Stimulated activated CD4-positive, alpha-beta T cell treated with anti-CD3 and anti-CD28 coated beads, Interleukin-4, amount 100 ng/mL, for 1 hour (primary cell): ENCODE data around the gene STARD4.

Experiments
- DNase-seq: peaks from one replicate; pipeline ENCODE4 v3.0.0-alpha.2; 2020

The STARD4 gene

DNA sequence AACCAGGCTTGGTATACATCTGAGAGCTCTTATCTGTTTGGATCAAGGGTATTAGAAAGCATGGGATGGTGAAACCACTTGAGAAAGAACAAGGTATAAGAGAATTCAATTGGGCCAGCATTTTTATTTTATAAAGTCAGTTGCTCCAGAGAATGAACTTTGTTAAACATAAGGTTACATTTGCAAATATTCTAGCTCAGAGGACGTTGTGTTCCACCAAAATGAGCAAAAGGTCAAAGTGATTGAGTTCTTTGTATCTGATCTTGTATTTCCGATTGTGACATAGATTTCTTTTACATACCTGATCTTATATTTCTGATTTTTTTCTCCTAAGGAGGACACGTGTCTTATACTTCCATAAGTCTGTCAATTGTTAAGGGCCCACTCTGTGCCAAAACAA, 8.6 kb upstream of the STARD4 start:
- no peak for DNase-seq

DNA sequence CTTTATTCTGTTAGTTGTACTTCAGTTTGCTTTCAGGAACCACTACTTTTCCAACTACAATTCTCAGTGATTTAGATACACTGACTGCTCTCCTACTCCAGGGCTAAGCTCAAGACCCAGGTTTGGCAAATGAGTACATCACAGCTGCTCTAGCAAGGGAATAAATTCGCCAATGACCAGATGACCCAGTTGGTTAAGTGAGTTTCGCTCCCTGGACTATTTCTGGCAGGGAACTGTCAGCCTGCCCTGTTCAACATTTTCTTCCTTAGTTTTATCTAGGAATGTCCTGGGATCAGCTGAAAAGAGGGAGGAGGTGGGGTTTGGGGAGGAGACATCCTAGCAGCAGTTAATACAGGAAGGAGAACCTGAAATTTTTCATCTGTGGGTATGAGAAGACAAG, 6.4 kb upstream of the STARD4 start:
- no peak for DNase-seq

DNA sequence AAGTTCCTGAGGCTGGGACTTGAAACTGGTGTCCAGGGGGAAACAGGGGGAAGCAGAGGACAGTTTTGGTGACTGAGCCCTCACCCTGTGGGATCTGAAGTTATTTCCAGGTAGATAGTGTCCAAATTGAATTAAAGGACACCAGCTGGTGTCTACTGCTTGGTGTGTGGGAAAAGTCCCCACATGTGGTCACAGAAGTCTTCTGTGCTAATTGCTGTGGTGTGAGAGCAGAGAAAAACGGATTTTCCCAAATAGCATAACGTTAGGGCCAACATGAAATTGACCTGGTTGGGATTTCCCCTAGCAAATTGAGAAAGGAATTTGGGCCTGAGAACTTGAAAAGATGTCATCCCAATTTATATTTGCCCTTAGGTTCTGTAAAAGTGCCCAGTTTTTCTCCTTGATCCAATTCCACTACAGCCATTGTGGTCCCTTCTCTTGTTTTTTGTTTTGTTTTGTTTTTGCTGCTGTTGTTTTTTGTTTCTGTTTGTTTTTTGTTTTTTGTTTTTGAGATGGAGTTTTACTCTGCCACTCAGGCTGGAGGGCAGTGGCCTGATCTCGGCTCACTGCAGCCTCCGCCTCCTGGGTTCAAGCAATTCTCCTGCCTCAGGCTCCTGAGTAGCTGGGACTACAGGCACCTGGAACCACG, 5.6 kb upstream of the STARD4 start:
- DNase-seq = no peak

DNA sequence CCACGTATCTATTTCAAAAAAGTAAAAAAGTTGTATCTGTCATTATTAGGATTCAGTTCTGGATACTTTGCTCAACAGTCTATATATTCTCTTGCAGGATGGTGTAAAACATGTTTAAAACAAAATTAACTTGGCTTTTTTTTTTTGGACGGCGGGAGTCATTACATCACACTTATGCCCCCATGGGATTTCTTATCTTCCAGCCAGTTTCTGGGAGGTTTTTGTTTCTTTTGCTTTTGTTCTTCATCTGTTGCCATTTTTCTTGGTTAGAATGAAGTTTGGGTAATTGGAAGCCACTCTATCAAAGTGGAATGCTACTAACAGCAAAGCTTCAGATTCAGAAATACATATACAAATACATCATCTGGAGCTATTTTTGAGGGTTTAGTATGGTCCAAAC, 1.8 kb upstream of the STARD4 start:
- no peak for DNase-seq

DNA sequence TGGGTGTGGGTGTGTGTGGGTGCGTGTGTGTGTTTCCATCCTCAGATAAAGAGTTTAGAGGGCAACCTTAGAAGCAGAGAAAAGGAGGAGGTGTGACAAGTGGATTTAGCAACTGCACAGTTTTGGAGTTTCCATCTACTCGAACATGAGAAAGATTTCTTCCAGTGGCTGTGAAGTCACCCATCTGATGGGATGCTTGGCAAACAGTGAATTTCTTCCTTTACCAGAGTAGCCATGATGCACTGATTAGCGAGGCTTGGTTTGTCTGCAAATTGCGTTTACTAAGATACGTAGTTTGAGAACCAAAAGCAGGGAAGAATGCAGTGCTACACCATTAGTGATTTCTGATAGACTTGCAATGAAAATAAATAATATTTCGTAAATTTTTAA, 791 bp upstream of the STARD4 start:
- no peak for DNase-seq

DNA sequence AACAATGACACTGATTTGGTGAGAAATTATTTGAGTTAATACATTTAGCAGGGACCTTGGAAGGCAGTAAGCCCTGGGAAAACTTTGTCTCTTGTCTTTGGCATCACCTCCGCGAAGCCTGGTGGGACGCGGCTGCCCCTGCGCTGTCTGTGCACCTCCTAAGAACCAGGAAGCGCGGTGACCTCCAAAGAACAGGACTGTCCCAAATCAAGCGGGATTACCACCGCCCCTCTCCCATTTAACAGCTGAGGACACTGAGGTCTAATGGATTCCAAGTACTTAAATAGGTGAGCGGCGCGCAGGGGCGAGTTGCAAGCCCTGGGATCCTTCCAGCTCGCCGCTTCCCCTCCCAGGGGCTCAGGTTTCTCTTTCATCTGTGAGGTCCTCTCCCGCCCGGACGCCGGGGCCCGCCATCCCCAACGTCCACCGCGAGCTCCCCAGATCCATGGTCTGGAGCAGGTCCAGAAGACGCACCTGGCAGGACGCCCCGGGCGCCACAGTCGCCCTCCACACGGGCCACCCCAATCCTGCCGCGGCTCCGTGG, 432 bp downstream of the STARD4 start:
- DNase-seq = no peak

DNA sequence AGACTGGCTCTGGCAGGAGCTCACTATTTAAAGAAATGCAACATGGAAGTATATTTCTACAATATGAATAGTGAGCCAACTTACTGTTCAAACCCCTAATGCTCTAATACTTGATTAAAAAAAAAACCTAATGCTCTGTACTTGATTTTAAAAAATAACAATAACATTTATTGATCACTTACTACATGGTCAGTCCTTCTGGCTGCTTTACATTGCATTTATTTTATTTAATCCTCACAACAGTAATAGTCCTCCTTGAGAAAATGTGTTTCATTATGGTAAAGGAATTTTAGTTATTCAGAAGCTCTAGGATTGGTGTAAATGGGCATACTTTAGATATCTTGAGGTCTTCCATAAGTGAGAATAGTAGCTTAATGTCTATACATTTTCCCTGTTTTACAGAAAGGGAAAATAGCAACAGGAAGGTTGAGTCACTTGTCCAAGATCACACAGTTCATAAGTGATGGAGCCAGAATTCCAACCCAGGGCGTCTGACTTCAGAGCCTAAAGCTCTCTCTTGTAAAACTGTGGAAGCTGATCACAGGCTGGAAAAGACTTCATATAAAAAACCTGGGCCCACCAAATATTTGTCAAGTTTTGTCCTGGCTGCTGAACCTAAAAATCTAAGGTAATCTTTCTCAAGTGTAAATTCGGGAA, 1.0 kb downstream of the STARD4 start:
- DNase-seq = no peak

DNA sequence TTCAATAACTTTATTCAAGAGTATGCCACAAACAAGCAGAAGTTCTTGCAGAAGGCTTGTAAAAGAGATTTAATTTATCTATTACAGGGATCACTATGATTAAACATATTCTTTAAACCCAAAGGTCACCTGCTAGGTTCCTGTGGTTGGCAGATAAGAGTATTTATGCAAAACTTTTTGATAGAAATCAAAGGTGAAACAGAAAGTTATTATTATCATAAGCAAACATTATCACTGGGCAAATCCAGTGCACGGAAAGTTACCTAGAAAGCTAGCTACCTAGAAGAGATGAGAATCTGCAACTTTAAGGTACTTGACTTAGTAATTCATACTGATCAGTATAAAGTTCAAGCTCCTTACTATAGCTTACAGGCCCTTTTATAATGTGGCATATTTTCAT, 3.2 kb downstream of the STARD4 start:
- no peak for DNase-seq

DNA sequence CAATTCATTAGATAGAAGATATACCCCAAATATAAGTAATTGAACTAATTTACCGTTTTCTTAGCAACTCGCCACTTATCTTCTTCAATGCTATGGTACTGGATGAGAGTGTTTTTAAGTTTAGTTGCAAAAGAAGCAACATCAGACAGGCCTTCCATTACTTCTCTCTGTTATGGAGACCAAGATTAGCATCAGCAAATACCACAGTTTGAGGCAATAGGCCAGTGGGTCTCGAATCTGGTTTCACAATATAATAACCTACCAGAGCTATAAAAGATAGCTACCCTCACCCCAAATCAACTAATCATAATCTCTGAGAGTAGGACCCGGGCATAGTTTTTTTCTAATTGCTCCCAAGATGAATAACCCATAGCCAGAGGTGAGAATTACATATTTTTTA, 5.1 kb downstream of the STARD4 start:
- DNase-seq = no peak

DNA sequence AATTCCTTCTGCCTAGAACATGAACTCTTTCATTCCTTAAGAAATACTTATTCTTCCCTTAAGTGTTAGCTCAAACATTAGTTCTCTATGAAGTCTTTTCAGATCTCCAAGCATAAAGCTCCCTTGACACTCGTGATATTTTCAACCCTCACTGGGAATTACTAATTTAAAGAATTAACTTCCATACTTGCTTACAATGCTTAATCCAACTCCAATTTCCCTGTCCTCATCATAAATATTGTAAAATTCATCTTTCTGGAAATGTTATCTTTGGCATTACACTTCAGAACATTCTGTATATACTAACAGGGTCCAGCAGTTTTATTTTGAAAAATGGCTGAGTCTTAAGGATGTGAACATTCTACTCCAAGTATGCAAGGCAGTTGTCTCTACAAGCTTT, 7.2 kb downstream of the STARD4 start:
- DNase-seq = no peak

DNA sequence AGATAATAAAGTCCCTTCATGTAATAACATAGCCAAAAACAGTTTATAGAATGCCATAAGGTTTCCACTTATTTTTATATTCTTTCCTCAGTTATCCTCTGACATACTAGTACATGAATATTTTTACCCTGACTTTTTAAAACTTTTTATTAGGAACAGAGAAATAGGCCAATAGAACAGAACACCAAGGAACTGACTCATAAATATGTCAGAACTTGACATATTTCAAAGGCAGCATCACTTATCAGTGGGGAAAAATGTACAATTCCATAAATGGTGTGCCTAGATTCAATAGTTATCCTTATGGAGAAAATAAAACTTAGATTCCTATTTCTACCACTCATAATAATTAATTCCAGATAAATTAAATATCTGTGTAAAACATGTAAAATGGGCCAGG, 9.4 kb downstream of the STARD4 start:
- DNase-seq = no peak

DNA sequence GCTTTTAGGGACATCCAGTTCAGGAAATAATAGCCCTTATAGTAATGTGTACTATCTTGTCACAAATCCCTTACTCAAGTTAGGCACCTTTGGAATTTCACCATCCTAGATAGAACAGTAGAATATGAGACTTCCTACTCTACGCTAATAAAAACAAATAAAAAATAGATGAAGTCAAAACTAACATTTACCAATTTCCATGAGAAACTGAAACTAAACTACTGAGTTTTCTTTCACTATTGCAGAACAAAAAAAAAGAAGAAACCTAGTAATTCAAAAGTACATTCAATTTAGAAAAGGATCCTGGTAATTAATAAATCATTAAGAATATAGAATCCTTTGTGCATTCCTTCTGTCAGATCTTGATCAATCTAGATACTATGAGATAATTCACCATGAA, 14.0 kb downstream of the STARD4 start:
- DNase-seq = no peak

DNA sequence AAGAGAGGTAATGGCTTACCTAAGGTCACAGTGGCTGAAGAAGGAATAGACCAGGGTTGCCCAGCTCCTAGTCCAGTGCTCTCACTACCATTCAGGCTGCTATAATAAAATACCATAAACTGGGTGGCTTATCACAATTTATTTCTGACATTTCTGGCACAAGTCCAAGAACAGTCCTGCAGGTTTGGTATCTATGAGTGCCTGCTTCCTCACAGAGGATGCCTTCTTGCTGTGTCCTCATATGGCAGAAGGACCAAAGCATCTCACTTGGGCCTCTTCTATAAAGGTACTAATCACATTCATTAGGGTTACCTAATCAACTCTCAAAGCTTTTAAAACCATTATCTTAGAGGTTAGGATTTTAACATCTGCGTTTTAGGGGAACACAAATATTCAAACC, 17.2 kb downstream of the STARD4 start:
- DNase-seq = no peak

DNA sequence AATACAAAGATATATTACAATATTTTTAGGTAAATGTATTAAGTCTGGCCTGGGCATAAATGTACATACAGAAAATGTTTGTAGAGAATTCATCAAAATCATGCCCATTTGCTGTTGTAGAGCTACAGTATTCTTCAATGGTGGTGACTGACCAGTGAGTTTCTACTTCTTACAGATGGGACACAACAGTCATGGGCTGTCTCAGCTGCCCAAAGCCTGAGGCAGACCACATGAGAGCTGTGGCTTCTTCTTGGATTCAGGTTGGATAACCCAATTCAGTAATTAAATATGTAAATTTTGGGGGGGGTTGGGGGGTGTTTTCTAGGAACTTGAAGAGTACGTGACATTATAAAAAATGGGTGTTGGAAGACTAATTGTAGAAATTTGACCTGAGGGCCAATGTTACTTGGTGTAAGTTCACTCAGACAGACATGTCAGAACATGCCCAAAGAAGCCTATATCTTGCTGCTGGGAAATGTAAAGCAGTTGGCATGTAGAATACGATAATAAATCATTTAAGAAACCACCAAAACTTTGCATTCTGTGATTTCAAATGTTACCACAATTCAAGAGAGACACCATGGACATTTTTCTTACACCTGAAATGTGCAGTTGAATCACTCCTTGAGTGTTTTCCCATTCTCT, 17.9 kb downstream of the STARD4 start:
- DNase-seq = no peak

DNA sequence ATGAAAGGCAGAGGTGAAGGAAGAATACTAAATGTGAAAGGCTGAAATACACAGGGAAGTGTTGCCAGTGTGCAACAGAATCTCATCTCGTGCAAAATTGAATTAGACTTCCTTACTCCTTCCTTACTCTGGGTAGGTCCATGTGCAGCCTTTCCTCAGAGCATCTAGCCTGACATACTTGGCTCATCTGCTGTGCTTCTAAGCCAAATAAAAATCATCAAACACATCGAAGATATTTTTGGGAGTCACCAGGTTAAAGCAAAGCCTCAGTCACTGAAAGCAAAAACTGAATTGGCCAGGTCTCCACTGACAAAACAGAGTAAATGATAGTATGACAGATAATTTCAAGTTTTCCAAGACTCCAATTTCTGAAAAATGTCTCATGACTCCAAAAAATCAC, 19.3 kb downstream of the STARD4 start:
- no peak for DNase-seq

DNA sequence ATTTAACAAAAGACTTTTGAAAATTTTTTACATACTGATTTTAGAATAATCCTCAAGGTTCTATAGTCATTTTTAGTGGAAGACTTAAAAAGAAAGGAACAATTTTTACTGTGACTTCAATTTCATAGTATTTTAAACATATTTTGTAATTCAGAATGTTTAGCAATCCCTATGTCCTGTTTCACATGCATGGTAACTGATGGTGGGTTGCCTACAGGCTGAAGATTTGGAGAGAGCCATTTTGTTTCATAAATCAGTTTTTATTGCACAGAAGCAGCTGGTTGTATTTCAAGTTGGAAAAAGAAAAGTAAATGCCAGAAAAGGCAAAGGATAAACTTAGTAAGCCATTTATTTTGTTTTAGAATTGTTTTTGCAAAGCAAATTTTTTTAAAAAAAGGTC, 24.0 kb downstream of the STARD4 start:
- no peak for DNase-seq

DNA sequence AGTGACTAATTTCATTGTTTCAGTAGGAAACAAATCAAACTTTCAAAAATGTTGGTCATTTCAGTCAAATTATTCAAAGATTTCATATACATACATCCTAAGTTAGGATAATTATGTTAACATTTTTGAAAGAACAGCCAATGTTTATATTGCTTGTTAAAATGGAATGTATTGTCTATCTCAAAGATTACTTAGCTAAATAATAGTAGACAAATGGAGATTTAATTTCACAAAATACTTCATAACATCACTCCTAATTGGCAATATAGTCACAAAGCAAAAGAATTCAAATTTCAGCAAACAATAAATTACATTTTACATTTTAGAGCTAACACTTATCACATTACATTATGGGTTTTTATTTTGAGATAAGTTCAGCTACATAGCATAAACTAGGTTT, 25.4 kb downstream of the STARD4 start:
- no peak for DNase-seq

DNA sequence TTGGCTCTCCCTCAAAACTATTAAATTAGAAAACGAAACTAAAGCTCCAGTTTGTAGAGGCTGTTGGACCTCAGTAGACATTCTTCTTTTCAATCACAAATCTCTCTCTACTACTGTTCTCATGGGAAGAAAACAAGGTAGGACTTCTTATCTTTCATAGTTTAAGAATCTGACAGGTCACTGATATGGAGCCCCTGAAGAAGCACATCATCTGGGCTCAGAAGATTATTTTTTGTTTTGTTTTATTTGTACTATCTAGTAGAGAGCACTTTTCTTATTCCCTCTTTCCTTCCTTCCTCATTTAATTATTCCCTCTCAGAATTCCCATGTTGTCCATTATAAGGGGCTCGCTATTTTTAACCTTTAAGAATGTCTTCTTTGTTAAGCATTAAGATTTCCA, 26.3 kb downstream of the STARD4 start:
- DNase-seq = no peak

DNA sequence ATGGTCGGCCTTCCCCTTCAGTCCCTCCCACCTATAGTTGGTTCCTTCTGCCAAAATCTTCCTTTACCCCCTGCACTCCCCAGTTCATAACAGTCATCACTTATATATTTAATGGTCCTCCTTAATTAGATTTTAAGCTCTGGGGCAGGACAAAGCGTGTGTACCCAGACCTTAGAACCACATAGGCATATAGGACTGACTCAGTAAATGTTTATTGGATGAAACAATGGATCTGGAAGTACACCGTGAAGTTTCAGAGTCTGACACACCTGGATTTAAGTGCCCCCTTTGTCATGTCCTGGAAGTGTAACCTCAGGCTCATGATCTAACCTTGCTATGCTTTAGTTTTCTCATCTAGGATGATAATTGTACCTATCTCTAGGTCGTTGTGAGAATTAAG, 32.0 kb downstream of the STARD4 start:
- DNase-seq = no peak

DNA sequence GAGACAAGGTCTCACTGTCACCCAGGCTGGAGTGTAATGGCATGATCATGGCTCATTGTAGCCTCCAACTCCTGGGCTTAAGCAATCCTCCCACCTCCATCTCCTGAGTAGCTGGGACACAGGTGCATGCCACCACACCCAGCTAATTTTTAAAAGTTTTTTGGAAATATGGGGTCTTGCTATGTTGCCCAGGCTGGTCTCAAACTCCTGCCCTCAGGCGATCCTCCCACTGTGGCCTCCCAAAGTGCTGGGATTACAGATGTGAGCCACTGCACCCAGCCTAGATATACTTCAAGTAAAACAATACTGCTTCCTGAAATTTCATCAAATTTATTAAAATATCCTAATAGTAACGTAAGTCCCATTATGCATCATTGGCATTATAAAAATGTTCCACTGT, 33.4 kb downstream of the STARD4 start:
- no peak for DNase-seq

DNA sequence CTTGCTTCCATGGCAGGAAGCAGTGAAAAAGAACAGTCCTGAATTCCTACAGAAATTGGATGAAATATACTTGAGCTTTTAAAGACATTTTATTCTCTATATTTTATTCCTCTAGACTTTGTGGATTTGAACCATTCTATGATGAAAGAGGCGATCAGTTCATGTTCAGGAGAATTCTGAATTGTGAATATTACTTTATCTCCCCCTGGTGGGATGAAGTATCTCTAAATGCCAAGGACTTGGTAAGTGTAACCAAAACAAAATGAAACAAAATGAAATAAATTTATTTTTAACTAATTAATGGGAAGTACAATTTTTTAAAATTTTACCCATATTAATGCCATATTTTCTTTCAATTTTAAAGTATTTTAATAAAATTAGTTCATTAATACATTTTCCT, 34.1 kb downstream of the STARD4 start:
- no peak for DNase-seq

DNA sequence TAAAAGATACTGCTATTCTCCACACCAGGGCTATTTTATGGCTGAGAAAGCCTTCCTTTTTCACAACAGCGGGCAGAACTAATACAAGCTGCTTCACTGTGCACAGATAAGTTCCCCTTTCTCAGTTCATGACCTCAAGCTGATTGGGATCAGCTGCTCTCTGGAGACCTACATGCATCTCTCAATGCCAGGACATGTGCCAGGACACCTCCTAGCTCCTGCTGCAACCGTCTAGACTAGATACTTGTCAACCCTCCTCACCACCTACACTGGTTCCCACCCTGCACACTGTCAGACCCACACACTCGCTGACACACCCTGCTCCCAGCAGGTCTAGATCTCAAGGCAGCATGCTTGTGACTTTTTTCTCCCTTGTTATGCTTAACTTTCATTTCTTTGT, 39.8 kb downstream of the STARD4 start:
- DNase-seq = no peak

DNA sequence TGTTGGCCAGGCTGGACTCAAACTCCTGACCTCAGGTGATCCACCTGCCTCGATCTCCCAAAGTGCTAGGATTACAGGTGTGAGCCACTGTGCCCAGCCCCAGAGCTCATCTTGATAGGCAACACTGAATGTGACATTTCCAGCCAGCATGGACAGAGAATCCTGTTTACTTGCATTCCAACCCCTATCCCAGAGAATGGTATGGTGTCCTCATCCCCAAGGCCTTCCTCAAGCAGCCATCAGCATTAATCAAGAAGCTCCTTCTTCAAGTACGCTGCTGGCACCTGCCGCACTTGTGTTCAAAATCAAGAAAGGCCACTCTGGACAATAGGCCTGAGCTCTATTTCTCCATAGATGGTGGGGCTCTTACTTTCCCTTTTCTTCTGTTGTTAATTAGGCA, 40.2 kb downstream of the STARD4 start:
- no peak for DNase-seq

DNA sequence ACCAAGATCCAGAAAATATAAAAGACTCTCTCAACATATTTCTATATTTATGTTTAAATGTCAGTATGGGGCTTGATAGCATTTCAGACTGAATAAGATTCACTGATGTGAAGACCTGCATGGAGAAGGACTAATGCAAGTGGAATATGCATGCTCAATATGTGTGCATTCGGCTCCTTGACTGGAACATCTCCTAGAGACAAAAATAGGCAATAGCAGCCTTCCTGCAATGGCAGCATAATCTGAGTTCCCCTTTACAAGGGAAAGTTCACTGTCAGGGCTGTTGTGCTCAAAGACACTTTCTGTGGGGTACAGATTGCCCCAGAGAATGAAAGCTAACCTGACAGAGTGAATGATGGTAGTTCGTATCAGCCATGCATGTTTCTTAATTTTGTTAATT, 42.4 kb downstream of the STARD4 start:
- DNase-seq = no peak
